ENCODE data around the gene GTPBP2.
"Not testable (repeated sequence)": the region's sequence is repeated elsewhere in the genome, so short reads cannot be mapped to it uniquely, and the experiment has no call there.

The GTPBP2 gene

DNA sequence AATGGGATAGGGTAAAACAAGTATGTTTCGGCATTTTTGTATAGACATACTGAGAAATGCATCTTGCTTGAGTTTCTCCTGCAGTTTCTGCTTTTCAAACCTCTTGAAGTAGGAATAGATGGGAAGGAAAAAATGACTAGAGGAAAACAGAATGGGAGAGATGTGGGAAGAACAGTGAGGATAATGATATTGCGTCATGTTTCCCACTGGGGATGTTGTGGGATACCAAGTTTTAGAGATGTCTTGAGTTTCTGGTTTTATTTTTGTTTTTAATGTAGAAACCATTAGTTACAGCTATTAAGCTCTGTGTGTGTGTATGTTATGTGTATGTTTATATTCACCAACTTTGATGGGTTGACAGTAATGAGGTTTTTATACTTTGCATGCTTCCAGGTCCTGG lies 28.5 kb downstream of the GTPBP2 start:
- TF ChIP-seq ZFP3 (CRISPR knock-in tag; IDR thresholded peaks at IDR 0.05) (no peak), ISL1 (CRISPR knock-in tag; IDR thresholded peaks at IDR 0.05) (no peak), ZNF8 (CRISPR knock-in tag; IDR thresholded peaks at IDR 0.05) (no peak), GLIS3 (CRISPR knock-in tag; IDR thresholded peaks at IDR 0.05) (no peak), CSDC2 (CRISPR knock-in tag; IDR thresholded peaks at IDR 0.05) (no peak), SNAI2 (CRISPR knock-in tag; IDR thresholded peaks at IDR 0.05) (no peak), TCF4 (CRISPR knock-in tag; IDR thresholded peaks at IDR 0.05; ENCODE audit: borderline replicate concordance) (no peak), RARB (CRISPR knock-in tag; IDR thresholded peaks at IDR 0.05) (no peak), BACH2 (CRISPR knock-in tag; IDR thresholded peaks at IDR 0.05; ENCODE audit: borderline replicate concordance) (no peak), TOX (CRISPR knock-in tag; IDR thresholded peaks at IDR 0.05; ENCODE audit: borderline replicate concordance) (no peak), OSR1 (CRISPR knock-in tag; IDR thresholded peaks at IDR 0.05) (no peak), PPARA (CRISPR knock-in tag; IDR thresholded peaks at IDR 0.05; ENCODE audit: borderline replicate concordance) (no peak)
- TF ChIP-seq, protein P1, sequence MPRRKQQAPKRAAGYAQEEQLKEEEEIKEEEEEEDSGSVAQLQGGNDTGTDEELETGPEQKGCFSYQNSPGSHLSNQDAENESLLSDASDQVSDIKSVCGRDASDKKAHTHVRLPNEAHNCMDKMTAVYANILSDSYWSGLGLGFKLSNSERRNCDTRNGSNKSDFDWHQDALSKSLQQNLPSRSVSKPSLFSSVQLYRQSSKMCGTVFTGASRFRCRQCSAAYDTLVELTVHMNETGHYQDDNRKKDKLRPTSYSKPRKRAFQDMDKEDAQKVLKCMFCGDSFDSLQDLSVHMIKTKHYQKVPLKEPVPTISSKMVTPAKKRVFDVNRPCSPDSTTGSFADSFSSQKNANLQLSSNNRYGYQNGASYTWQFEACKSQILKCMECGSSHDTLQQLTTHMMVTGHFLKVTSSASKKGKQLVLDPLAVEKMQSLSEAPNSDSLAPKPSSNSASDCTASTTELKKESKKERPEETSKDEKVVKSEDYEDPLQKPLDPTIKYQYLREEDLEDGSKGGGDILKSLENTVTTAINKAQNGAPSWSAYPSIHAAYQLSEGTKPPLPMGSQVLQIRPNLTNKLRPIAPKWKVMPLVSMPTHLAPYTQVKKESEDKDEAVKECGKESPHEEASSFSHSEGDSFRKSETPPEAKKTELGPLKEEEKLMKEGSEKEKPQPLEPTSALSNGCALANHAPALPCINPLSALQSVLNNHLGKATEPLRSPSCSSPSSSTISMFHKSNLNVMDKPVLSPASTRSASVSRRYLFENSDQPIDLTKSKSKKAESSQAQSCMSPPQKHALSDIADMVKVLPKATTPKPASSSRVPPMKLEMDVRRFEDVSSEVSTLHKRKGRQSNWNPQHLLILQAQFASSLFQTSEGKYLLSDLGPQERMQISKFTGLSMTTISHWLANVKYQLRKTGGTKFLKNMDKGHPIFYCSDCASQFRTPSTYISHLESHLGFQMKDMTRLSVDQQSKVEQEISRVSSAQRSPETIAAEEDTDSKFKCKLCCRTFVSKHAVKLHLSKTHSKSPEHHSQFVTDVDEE (CRISPR knock-in tag; IDR thresholded peaks at IDR 0.05), result no peak
- TF ChIP-seq, protein P2, sequence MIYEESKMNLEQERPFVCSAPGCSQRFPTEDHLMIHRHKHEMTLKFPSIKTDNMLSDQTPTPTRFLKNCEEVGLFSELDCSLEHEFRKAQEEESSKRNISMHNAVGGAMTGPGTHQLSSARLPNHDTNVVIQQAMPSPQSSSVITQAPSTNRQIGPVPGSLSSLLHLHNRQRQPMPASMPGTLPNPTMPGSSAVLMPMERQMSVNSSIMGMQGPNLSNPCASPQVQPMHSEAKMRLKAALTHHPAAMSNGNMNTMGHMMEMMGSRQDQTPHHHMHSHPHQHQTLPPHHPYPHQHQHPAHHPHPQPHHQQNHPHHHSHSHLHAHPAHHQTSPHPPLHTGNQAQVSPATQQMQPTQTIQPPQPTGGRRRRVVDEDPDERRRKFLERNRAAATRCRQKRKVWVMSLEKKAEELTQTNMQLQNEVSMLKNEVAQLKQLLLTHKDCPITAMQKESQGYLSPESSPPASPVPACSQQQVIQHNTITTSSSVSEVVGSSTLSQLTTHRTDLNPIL (CRISPR knock-in tag; IDR thresholded peaks at IDR 0.05; ENCODE audit: low read depth), result no peak
- TF ChIP-seq, protein P3, sequence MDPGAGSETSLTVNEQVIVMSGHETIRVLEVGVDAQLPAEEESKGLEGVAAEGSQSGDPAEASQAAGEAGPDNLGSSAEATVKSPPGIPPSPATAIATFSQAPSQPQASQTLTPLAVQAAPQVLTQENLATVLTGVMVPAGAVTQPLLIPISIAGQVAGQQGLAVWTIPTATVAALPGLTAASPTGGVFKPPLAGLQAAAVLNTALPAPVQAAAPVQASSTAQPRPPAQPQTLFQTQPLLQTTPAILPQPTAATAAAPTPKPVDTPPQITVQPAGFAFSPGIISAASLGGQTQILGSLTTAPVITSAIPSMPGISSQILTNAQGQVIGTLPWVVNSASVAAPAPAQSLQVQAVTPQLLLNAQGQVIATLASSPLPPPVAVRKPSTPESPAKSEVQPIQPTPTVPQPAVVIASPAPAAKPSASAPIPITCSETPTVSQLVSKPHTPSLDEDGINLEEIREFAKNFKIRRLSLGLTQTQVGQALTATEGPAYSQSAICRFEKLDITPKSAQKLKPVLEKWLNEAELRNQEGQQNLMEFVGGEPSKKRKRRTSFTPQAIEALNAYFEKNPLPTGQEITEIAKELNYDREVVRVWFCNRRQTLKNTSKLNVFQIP (CRISPR knock-in tag; IDR thresholded peaks at IDR 0.05; ENCODE audit: borderline replicate concordance, low read depth), result no peak
- TF ChIP-seq, protein P4, sequence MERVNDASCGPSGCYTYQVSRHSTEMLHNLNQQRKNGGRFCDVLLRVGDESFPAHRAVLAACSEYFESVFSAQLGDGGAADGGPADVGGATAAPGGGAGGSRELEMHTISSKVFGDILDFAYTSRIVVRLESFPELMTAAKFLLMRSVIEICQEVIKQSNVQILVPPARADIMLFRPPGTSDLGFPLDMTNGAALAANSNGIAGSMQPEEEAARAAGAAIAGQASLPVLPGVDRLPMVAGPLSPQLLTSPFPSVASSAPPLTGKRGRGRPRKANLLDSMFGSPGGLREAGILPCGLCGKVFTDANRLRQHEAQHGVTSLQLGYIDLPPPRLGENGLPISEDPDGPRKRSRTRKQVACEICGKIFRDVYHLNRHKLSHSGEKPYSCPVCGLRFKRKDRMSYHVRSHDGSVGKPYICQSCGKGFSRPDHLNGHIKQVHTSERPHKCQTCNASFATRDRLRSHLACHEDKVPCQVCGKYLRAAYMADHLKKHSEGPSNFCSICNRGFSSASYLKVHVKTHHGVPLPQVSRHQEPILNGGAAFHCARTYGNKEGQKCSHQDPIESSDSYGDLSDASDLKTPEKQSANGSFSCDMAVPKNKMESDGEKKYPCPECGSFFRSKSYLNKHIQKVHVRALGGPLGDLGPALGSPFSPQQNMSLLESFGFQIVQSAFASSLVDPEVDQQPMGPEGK (CRISPR knock-in tag; IDR thresholded peaks at IDR 0.05; ENCODE audit: borderline replicate concordance), result no peak
- ATAC-seq, result no peak

DNA sequence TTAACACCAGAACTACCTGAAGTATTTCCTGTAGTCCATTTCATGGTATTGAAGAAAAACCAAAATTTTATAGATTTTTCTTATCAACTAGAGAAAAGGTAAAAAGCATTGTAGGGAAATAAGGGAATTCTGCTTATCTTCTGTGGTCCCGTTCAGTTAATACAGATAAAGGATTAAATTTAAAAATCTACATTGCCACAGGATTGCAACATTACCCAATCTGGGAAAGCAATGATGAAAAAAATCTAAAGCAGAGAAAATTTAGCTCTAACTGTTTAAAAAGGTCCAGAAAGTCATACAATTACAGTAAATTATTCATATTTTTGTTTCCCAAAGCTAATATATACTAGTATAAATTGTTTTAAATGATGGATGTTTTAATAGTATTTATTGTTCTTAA lies 35.1 kb downstream of the GTPBP2 start:
- TF ChIP-seq ZNF8 (CRISPR knock-in tag; IDR thresholded peaks at IDR 0.05), result no peak
- no peak for TF ChIP-seq ZFP30 (CRISPR knock-in tag; IDR thresholded peaks at IDR 0.05)
- TF ChIP-seq, protein P5, sequence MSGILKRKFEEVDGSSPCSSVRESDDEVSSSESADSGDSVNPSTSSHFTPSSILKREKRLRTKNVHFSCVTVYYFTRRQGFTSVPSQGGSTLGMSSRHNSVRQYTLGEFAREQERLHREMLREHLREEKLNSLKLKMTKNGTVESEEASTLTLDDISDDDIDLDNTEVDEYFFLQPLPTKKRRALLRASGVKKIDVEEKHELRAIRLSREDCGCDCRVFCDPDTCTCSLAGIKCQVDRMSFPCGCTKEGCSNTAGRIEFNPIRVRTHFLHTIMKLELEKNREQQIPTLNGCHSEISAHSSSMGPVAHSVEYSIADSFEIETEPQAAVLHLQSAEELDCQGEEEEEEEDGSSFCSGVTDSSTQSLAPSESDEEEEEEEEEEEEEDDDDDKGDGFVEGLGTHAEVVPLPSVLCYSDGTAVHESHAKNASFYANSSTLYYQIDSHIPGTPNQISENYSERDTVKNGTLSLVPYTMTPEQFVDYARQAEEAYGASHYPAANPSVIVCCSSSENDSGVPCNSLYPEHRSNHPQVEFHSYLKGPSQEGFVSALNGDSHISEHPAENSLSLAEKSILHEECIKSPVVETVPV (CRISPR knock-in tag; IDR thresholded peaks at IDR 0.05), result no peak
- ATAC-seq, result no peak

DNA sequence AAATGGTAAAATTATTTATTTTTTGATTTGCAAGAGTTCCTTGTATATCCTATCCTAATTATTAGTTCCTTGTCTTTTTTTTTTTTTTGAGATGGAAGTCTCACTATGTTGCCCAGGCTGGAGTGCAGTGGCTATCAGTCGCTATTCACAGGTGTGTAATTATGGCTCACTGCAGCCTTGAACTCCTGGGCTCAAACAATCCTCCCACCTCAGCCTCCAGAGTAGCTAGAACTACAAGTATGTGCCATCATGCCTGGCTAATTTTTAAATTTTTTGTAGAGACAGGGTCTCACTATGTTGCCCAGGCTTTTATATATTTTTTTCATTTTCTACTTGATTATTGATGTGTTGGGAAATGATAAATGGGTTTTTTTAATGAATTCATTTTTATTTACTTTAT lies 39.5 kb downstream of the GTPBP2 start:
- ATAC-seq, result not testable (repeated sequence)

DNA sequence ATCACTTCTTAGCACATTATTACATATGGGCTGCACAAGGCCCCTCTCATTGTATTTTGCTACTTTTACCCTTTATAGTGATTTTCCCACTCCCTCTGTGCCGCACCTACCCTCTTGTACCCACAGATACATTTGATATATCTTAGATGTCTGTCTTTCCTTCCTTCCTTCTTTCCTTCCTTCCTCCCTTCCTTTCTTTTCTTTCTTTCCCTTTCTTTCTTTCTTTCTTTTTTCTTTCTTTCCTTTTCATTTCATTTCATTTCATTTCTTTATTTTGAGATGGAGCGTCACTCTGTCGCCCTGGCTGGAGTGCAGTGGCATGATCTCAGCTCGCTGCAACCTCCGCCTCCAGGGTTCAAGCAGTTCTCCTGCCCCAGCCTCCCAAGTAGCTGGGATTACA lies 40.9 kb downstream of the GTPBP2 start:
- no peak for ATAC-seq
- no peak for TF ChIP-seq ZC3H10 (CRISPR knock-in tag; IDR thresholded peaks at IDR 0.05)
- TF ChIP-seq GLIS3 (CRISPR knock-in tag; IDR thresholded peaks at IDR 0.05), result no peak
- TF ChIP-seq, protein P2 (CRISPR knock-in tag; IDR thresholded peaks at IDR 0.05; ENCODE audit: low read depth), result no peak
- no peak for TF ChIP-seq TOX (CRISPR knock-in tag; IDR thresholded peaks at IDR 0.05; ENCODE audit: borderline replicate concordance)
- TF ChIP-seq ARNTL (CRISPR knock-in tag; IDR thresholded peaks at IDR 0.05; ENCODE audit: borderline replicate concordance, low read depth), result no peak
- no peak for TF ChIP-seq RARB (CRISPR knock-in tag; IDR thresholded peaks at IDR 0.05)
- no peak for TF ChIP-seq TCF4 (CRISPR knock-in tag; IDR thresholded peaks at IDR 0.05; ENCODE audit: borderline replicate concordance)

Measured in SK-N-SH treated with all-trans-retinoic acid at 6 μM for 48 hours (cell line).